Hepatocyte (in vitro differentiated cells): Measurements from ENCODE around the gene OR52J3.

Experiments
- EZH2 ChIP-seq: fragments of 200-600 bp; sonication (generic); IDR thresholded peaks from 2 replicates; pipeline ENCODE4 v1.6.1; 2016; ENCODE audit warnings: antibody characterized with exemption, mild to moderate bottlenecking, borderline replicate concordance
- EZH2phosphoT487 ChIP-seq: fragments of 200-600 bp; sonication (generic); IDR thresholded peaks from one replicate; pipeline ENCODE4 v1.6.1; 2018; ENCODE audit warnings: antibody characterized with exemption, mild to moderate bottlenecking, low read depth, moderate library complexity; ENCODE audit not compliant: unreplicated experiment, severe bottlenecking
- TF ChIP-seq, protein P1 (sequence below): fragments of 200-600 bp; sonication (generic); IDR thresholded peaks from 2 replicates; pipeline ENCODE4 v1.5.1; 2016; ENCODE audit warnings: antibody characterized with exemption, mild to moderate bottlenecking; ENCODE audit not compliant: poor library complexity

- TF ChIP-seq, protein P1, sequence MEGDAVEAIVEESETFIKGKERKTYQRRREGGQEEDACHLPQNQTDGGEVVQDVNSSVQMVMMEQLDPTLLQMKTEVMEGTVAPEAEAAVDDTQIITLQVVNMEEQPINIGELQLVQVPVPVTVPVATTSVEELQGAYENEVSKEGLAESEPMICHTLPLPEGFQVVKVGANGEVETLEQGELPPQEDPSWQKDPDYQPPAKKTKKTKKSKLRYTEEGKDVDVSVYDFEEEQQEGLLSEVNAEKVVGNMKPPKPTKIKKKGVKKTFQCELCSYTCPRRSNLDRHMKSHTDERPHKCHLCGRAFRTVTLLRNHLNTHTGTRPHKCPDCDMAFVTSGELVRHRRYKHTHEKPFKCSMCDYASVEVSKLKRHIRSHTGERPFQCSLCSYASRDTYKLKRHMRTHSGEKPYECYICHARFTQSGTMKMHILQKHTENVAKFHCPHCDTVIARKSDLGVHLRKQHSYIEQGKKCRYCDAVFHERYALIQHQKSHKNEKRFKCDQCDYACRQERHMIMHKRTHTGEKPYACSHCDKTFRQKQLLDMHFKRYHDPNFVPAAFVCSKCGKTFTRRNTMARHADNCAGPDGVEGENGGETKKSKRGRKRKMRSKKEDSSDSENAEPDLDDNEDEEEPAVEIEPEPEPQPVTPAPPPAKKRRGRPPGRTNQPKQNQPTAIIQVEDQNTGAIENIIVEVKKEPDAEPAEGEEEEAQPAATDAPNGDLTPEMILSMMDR: no peak
- TF ChIP-seq EZH2phosphoT487 (no peak), EZH2 (no peak)
Observed at GRCh38 chr11:5046226-5046625, at the start of gene OR52J3.
